Measurements from ENCODE around the gene GRIP2.

Gene GRIP2

DNA sequence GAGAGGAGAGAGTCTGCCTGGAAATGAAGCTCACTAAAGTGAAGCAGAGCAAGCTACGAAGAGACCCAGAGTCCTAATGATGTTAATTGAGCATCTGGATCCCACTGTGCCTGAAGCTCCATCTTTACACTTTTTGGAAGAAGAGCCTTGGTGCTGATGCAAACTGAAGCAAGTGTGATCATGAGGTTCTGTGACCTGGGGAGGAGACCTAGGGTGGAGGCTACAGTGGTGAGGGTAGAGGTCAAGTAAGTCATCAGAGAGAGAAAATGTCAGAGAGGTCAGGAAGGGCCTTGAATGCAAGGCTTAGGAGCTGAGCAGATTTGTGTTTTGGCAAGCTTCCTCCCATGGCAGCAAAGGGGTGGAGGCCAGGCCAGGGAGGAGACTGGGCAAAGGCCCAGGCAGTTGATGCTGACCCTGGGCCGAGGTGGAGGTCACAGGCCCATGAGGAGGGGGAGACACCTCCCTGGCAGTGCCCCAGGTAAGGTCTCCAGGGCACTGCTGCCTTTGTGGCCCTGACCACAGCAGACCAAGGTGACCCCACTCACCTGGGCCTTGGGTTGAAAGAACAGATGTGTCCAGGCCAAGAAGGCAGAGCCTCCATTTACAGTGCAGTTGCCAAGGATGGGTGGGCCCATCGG, 1.6 kb downstream of the GRIP2 start:
- no peak for DNase-seq (ENCODE audit: low read depth)

DNA sequence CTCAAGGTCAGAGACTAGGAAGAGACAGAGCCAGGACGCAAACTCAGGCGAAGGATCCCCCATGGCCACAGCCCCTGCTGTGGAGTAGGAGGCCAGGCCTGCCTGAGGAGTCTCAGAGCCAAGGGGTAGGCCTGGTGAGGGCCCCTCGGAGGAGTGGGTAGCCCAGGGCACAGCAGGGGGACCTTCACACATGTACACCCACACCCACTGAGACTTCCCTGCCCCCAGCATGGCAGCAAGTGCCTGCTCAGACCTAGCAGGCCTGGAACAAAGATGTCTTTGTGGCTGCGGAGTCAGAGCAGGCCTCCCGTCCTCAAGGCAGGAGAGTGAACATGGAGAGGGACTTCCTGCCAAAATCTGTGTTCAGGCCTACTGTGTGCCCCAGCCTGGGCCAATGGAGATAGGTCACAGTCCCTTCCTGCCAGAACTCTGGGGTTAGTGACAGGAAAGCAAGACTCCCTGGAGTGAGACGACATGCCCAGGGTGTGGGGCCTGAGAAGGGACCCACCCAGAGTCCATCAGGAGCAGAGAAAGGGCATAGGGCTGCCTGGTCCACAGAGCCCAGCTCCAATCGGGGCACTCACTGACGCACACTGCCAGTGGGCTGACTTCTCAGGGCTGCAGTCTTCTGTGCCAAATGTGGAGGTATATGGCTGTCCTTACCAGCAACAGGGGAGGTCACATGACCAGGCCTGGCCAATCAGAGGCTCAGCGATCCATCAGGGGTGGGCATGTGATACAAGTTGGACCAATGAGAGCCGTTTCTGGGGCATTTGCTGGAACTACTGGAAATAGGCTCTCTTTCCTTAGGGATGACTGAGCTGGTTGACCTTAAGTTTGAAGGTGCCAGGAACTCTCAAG, 2.3 kb downstream of the GRIP2 start:
- no peak for DNase-seq (ENCODE audit: low read depth)

DNA sequence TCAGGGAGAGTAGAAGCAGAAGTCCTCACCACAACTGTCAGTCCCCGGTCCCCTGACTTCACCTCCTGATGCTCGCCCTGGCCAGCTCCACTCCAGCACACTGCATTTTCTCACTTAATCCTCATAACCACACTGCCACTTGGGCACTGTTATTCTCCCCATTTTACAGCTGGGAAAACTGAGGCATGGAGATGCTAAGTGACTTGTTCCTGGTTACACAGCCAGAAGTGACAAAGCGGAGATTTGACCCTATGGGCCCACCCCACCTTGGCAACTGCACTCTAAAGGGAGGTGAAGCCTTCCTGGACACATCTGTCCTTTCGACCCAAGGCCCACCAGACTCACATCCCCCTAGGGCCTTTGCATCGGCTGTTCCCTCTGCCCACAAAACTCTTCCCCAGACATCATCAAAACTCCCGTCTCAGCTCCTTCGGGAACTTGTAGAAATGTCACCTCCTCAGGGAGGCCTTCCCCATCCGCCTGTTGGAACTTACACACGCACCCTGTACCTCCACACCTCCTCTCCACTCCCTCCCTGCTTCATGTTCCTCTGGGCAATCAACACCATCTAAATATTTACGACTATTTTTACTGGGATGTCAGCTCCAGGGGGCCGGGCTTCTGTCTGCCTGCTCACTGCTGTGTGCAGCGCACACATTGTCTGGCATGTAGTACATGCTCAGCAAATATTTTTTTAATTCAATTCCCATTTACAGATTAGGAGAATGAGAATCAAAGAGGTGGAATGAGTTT, 3.1 kb downstream of the GRIP2 start:
- no peak for DNase-seq (ENCODE audit: low read depth)

DNA sequence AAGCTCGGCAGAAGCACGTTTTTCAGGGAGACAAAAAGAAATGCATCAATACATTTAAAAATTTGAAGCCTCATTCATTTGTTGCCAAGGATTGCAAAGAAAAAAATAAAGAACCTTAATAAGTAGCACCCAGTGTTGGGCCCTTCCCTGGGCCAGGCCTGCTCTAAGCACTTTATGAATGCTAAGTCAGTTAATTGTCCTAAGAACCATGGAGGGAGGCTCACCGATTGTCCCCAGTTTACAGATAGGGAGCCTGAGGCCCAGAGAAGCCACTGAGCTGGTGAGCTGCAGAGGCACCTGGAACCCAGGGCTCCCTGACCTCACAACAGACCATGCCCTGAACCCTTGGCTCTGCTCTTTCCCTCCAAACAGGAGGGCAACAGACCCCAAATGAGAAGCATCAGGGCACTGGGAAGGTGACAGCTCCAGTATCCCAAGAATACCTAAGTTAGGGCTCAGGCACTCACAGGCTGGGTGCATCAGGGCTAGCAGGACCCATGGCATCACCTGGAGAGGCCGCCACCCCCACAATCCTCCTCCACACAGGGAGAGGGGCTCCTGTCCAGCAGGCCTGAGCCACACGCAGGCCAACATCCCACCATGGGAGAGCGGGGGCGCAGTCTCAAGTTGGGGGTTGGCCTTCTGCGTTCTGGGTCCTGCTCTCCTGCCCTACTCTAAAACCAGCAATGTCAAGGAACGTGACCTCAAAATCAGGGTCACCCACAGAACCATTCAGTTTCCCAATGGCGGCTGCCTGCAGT, 3.9 kb downstream of the GRIP2 start:
- no peak for DNase-seq (ENCODE audit: low read depth)

DNA sequence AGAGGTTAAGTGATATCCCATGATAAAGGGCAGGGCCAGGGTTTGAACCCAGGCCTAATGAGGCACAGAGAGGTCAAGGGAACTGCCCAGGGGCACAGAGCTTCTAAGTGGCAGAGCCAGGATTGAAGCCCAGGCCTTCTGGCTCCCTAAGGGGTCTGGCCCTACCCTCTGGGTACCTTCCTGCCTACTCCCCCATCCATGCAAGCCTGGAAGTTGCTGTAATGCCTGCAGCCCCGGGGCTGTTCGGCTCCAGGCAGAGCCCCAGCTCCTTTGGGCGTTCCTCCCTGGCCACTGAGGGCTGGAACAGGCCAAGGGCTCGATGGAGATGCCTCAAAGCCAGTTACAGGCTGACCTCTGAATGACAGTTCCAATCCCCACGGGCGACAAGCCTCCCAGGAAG, 4.5 kb downstream of the GRIP2 start:
- DNase-seq (ENCODE audit: low read depth): no peak

DNA sequence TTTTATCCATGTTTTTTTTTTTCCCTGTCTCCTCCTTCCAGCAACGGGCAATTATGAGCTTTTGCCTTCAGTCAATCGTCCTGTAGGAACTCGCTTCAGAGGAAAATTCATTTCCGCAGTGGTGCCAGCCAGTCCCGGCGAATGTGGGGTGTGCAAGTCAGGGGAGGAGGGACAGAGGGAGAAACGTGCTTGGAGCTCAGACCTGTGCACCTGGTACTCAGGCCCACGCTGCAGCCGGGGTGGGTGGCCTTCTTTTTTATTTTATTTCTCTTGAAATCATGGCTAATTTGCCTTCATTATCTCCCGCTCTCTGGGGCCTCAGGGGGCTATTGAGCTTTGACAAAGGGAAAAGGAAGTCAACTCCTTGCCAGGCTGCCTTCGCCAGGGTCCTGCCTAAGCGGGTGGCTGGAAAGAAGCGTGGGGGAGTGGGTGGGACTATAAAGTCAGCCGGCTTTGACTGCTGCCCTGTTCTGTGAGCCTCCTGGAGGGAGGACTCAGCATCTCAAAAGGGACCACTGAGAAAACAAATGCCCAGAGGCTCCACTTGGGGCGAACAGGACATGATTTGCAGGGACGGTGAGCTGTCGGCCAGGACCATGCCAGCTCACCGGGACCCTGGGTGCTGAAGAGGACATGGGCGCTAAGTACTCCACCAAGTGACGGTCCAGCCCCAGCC, 5.5 kb downstream of the GRIP2 start:
- no peak for DNase-seq (ENCODE audit: low read depth)

DNA sequence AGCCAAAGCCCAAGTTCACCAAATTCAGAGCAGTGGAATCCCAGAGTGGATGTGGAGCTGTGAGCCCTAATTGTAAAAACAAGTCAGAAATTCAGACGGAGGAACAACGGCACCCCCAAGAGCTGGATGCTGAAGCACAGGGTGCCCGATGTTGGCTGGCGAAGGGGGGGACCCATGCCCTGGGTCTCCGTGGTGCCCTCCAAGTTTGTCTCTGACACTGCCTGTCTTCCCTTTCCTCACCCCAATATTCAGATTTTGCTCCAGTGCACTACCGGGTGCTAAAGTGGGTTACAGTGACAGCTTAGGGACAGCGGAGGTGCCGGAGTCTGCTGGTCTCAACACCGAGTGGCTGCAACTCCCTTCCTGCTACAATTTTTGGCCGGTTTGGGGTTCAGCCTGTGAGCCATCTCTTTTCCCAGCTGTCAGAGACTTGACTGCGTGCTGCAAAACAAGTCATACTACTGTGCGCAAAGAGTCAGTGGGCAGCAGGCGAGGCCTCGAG, 6.6 kb downstream of the GRIP2 start:
- no peak for DNase-seq (ENCODE audit: low read depth)

DNA sequence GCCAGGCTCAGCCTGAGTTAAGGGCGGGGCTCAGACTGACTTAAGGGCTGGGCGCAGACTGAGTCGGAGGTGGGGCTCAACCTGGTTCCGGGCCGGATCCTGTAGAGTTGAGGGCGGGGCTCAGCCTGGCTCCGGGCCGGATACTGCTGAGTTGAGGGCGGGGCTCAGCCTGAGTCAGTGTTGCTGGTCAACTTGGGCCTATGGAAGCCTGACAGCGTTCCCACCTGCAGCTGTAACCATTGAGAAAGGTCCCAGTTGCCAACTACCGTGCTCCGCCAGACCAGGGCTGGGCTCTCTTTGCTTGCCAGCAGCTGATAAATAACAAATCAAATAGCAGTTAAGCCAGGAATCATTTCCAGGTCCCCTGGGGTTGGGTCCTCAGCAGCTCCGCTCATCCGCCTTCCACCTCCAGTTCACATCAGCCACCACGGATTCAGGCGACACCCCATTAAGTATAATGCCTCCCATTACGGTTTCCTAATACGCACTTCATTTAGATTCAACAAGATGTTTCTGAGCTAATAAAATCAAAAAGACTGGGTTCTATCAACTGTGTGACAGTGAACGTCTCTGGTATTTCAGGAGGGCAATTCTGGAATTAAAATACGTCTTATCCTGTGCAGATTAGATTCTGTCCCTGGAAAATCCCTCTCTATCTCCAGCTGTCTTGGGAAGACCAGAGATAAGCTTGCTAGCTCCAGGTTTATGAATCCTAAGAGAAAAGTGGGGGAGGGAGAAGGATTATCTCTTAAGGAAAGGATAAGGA, 7.3 kb downstream of the GRIP2 start:
- no peak for DNase-seq (ENCODE audit: low read depth)

DNA sequence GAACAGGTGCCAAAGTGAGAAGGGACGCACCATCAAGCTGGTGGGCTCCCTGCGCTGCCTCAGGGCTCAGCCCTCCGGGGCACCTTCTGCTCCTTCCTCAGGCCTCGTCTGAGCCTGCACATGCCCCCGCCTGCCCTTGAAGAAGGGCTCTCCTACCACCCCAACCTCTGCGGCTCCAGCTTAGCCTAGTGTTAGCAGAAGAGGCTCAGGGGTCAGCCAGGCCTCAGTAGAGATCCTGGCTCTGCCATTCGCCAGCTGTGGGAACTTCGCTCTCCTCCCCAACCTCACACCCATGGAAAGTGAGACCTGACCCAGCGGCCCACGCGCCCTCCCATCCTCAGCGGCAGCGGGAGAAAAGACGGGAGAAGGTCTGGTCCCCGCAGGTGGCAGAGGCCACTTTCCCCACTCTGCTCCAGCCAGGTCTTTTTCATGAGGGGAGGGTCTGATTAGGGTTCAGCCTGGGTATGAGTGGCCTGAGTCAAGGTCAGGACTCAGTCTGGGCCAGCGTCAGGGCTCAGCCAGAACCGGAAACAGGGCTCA, 8.2 kb downstream of the GRIP2 start:
- no peak for DNase-seq (ENCODE audit: low read depth)

DNA sequence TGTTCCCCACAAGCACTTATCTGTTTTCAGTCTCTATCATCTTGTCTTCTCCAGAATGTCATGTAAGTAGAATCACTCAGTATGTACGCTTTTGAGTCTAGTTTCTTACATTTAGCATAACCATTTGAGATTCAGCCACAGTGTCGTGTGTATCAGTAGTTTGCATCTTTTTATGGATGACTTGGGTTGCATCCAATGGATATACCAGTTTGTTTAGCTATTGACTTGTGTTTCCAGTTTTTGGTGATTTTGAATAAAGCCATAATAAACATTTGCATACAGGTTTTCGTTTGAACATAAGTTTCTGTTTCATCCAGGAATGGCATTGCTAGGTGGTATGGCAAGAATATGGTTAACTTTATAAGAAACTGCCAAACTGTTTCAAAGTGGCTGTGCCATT, 12.1 kb downstream of the GRIP2 start:
- no peak for DNase-seq (ENCODE audit: low read depth)

DNA sequence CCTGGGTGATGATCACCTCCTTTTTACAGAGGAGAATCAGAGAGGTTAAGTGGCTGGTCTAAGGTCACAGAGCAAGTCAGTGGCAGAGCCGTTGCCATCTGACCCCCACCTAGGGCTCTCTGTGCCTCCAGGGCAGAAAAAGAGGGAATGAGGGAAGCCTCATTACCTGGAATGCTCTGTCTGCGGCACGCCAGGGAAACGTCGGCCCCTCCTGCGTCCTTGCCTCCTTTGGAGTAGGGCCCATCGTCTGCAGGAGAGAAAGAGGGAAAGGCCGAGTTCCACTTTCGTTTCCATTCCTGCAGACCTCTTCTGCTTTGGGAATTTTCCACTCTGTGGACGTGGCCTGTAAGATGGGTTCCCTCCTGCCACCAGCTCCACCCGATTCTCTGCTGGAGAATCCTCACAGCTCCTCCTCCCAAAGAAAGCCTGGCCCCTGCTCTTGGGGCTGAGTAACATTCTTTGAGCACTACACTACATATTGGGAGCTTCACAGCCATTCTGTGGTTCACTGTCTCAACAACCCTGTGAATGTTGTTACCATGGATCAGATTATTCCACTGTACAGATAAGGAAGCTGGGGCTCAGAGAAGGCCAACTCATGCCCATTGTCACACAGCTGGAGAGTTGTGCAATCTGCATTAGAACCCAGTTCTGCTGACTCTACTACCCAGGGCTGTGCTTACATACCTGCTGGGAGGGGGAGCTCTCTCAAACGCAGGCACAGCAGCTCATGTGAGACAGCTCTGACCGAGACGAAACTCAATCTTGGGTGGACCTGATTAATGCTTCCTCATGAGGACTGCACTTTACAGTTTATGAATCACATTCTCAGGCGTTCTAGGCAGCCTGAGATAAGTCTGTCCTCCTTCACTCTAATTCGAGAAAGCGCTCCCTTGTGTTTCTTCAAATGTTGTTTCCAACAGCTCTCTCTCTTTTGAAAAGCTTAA, 14.2 kb downstream of the GRIP2 start:
- DNase-seq (ENCODE audit: low read depth): no peak

DNA sequence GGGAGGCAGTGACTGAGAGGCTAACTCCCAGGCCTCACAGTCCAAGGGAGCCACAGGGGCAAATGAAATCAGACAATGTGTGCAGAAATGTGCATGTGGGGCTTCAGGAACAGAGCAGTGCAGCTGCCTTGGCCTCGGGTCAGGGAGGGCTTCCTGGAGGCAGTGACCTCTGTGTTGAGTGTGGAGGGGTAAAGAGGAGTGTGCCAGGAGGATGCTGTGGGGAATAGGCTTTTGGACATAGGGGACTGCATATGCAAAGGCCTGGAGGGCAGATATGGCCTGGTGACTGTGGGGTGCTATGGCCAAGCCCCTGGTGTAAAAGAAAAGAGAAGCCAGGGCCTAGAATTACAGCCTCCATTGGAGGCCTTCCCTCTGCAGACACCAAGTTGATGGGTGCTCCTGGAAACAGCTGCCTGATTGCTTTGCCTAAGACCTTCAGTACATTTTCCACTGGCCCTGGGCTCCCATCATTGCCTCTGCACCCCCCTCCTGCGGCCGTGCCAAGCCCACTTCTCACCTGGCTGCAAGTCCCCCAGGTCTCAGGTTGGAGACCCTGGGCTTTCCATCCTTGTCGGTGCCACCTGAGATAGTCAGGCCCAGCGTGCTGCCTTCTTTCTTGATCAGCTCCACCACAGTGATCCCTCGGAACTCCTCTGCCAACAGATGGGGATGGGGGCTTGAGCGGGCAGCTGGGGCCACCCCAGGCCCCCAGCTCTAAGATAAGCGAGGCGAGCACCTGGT, 15.1 kb downstream of the GRIP2 start:
- DNase-seq (ENCODE audit: low read depth): no peak

DNA sequence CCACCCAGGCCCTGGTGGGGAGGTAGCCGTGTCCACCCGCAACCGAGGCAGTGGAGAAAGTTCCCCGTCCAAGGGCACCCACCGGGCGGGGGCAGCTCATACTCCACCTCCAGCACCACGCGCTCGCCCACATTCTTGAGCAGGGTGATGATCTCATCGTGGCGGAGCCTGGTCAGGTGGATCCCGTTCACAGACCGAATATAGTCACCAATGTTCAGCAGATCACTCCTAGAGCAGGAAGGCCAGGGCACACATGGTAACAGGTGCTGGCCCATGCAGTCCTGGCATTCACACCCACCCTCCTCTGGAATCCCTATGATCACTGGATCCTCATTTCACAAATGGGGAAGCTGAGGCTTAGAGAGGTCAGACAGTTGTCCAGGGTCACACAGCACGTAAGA, 15.8 kb downstream of the GRIP2 start:
- no peak for DNase-seq (ENCODE audit: low read depth)

DNA sequence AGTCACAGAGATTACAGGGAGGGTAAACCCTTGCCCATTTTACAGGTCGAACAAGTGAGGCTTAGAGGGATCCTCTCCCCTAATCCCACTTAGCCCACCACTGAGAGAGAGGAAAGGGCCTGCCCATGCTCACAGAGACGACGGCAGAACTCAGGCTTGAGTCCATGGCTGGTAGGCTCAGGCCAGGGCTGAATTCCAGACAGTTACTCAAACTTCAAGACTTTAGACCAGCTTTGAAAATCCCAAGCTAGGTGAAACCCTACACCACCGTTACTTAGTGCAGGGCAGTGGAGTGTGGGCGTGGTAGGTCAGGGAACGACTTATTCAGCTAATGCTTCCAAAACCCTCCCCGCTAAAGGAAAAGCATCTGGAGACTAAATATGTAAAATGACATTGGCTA, 16.4 kb downstream of the GRIP2 start:
- DNase-seq (ENCODE audit: low read depth): no peak

DNA sequence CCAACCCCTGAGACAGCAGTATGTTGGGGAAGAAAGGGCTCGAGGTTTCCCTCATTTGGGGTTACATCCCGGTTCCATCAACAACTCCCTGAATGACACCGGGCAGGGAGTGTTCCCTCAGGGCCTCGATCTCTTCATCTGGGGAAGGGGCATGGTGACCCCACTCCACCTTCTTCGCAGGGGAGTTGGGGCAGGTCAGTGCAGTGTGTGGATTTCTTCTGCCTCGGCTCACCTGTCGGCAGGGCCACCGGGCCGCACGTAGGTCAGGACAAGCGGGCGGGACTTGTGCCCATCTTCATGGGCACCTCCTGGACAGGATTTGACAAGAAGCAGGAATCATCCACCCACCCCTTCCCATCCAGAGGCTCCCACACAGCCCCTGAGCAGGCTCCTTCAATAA, 17.4 kb downstream of the GRIP2 start:
- no peak for DNase-seq (ENCODE audit: low read depth)

DNA sequence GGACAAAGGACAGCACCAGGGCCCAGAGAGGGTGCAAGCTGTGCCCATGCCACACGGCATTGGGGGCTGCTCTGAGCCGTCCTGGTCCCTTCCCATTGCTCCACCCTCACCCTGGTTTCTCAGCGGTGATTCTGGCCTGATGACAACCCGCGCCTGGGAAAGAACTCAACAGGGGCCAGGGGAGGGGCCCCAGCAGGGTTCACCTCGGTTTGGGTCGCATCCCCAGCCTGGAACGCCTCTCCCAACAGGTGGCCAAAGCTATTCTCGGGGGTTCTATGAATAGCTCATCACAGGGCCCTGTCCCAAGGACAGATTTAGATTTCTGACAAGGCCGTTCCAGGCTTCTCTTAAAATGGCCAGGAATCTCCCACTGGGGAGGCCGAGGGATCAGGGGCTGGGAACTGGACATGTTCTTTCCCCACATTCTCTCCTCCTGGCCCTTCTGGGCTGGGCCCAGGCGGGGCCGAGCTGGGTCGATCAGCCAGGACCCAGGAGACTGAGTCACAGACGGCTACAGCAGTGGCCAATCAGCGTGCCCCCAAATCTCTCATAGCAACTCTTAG, 17.9 kb downstream of the GRIP2 start:
- DNase-seq (ENCODE audit: low read depth): no peak

DNA sequence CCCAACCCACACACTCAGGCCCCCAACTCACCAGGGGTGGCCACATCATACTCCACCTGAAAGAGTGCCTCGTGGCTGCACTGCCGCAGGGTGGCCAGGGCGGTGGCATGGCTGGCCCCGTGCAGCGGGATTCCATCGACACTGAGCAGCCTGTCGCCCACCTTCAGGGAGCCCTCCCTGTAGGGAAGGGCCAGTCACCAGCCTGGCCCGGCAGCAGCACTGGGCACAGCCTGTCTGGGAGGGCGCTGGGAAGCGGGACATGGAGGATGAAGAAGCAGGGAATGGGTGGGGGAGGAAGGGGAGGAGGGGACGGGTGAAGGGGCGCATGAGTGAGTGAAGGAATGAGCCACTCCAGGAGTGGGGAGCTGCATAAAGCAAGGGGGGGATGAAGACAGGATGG, 18.5 kb downstream of the GRIP2 start:
- no peak for DNase-seq (ENCODE audit: low read depth)

DNA sequence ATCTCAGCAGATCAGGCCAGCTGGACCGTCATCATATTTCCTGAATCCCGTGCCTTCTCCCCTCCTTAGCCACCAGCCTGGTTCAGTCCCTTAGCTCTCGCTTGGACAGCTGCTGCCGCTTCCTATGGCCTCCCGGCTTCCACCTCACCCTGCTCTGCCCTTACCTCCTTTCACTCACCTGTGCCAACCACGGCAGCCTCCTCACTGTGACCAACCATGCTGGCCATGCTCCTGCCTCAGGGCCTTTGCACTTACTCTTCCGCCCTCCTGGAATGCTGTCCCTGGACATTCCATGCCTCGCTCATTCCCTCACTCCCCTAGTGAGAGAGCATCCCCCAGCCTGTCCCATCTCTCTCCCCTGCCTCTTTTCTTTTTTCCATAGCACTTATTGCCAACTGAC, 19.2 kb downstream of the GRIP2 start:
- no peak for DNase-seq (ENCODE audit: low read depth)

All from T follicular helper cell (primary cell).